ENCODE data around the gene PODXL2.

Gene PODXL2

DNA sequence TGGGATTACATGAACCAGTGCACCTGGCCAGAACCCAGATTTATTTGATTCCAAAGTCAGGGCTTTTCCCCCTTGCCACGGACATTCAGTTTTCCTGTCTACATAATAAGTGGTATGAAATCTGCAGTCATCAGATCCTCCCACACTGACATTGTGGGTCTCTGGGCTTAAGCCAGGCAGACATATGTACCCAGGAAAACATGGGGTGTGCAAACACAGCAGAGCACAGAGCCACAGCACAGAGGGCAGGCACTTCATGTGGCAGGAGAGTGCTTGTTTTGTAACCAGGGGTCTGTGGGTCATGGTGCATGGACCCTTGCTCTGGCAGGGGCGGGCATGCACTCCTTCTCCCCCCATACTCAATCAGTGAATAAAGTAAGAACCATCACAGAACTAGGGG is 37.7 kb downstream of the PODXL2 start:
- Mint-ChIP-seq H3K4me3 (no peak overlapping the region), H3K27me3 (peaks cover 11% of the 10 kb centered on the region), H3K9me3 (no peaks in the 10 kb centered on the region), H3K4me1 (peaks cover 3% of the 10 kb centered on the region), H3K27ac (no peak overlapping the region), H3K36me3 (no peaks in the 10 kb centered on the region)
- DNase-seq = no peak
- CTCF ChIA-PET = no interaction called here

DNA sequence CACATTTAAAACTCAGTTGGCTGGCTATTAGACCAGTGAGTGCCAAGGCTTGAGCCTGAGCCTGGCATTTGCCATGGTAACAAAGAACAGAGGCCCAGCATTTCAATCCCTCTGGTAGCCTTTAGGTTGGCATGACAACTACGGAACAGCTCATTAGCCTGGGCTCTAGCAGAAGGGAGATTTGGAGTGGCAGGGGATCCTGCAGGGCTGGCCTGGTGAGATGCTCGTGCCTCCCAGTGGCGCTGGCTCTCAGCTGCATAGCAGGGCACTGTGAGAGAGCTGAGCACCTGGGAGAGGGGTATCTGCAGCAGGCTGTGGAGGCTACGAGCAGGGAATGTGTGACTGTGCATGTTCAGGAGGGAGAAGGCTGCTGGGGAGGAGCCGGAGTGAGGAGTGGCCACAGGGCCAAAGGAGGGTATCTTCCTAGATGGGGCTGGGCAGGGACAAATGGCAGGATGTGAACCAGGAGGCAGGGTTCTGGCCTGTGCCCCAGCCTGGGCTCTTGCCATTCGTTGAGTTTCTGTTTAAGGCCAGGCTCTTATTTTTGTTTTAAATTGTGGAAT is 38.2 kb downstream of the PODXL2 start:
- Mint-ChIP-seq H3K27ac (no peak overlapping the region), H3K36me3 (peaks cover 2% of the 10 kb centered on the region), H3K4me1 (peaks cover 6% of the 10 kb centered on the region), H3K4me3 (no peak overlapping the region), H3K27me3 (peaks cover 11% of the 10 kb centered on the region), H3K9me3 (no peaks in the 10 kb centered on the region)
- no peak for DNase-seq
- CTCF ChIA-PET = no interaction called here

DNA sequence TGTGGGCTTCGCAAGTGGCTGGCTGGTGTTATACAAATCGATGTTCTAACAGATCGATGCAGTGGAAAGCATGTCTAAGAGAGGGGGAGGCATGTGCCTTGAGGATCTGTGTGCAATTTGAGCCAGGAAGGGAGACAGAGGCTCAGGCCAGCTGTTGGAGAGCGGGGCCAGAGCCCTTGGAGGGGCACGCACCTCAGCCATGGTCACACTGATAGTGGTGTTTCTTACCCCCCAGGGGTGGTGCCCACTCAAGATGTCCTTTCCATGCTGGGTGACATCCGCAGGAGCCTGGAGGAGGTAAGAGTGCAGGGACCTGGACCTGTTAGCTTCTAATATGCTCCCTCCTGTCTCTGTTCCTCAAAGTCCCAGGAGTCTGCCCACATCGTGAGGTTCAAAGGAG is 39.9 kb downstream of the PODXL2 start:
- CTCF ChIA-PET = no interaction called here
- Mint-ChIP-seq H3K9me3 (no peaks in the 10 kb centered on the region), H3K27me3 (peaks cover 11% of the 10 kb centered on the region), H3K4me1 (peaks cover 12% of the 10 kb centered on the region), H3K36me3 (peaks cover 2% of the 10 kb centered on the region), H3K27ac (no peak overlapping the region), H3K4me3 (no peak overlapping the region)
- DNase-seq = no peak

DNA sequence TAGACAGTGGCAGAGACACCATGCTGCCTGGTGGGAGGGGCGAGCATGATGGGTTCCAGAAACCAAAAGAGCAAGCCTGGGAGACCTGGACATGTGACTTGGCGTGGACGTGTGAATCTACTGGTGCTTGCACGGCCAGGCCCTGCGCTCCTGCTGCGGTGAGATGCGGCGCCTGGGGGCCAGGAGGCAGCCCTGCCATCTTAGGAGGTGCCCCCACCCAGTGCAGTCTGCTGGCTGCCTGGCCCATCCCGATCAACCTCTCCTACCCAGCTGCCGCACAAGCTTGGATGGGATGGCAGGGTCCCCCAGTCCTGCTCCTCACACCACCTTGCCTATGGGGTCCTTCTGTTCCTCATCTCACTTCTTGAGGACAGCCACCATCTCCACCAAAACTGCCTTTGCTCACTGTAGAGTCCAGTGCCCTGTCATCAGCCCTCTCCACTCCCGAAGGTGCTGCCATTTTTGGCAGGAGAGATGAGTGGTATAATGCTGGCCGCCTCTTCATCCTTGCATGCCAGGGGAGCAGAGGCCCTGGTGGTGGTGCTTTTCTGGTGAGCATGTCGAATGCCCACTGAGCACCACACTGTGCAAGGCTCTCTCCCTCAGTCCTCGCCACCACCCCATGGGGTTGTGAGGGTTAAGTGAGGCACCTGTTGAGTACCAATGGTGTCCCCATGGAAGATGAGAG is 40.7 kb downstream of the PODXL2 start:
- H3K27me3 Mint-ChIP-seq = peaks cover 11% of the 10 kb centered on the region
- no peaks in the 10 kb centered on the region for H3K9me3 Mint-ChIP-seq
- H3K4me3 Mint-ChIP-seq = no peak overlapping the region
- no peak overlapping the region for H3K27ac Mint-ChIP-seq
- CTCF ChIA-PET = no interaction called here
- peaks cover 2% of the 10 kb centered on the region for H3K36me3 Mint-ChIP-seq
- H3K4me1 Mint-ChIP-seq = peaks cover 20% of the 10 kb centered on the region
- no peak for DNase-seq

DNA sequence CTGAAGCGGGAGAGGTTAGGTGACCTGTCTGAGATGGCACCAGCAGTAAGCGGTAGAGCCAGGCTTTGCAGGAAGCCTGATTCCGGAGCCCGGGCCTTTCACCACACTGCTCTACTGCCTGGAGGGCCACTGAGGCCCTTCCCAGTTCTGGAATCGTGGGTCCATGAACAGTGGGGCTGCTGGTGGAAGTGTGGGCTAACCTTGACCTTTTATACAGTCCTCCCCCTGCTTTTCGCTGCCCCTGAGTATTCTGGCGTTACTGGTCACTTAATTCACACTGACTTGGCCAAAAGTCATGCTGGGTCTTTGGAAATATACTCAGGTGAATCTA is 41.2 kb downstream of the PODXL2 start:
- Mint-ChIP-seq H3K4me3 (peak overlapping the region; percentile 92), H3K9me3 (no peaks in the 10 kb centered on the region), H3K36me3 (peaks cover 2% of the 10 kb centered on the region), H3K4me1 (peaks cover 25% of the 10 kb centered on the region), H3K27me3 (peaks cover 10% of the 10 kb centered on the region), H3K27ac (no peak overlapping the region)
- no peak for DNase-seq
- CTCF ChIA-PET = no interaction called here

DNA sequence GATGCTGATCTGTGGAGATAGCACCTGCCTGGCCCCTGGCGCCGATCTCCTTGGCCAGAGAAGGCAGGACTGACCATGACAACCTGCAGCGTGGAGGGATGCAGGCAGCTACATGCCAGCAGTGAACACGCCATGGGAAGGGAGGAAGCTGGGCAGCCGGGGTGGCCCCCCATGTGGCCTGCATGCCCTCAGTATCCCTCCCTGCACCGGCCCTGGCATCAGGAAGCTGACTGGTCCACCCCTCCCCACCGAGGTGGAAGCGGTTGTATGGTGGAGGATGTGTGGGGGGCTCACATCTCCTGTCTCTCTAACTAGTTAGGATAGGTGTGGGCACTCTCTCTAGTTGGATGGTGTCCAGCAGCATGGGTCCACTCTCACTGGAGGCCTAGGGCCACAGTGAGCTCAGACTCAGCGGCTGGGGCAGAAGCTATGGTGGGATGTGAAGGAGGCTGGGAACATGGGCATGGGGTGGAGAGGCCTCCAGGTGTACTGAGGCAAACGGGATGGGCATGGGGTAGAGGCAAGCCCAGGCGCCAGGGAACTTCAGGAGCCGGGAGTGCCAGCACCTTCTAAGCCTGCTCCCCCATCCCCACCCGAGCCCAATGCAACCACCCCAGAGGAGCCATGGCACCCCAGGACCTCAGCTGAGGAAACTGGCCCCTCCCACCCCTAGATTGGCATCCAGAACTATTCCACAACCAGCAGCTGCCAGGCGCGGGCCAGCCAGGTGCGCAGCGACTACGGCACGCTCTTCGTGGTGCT is 42.0 kb downstream of the PODXL2 start:
- peaks cover 2% of the 10 kb centered on the region for H3K36me3 Mint-ChIP-seq
- CTCF ChIA-PET = no interaction called here

DNA sequence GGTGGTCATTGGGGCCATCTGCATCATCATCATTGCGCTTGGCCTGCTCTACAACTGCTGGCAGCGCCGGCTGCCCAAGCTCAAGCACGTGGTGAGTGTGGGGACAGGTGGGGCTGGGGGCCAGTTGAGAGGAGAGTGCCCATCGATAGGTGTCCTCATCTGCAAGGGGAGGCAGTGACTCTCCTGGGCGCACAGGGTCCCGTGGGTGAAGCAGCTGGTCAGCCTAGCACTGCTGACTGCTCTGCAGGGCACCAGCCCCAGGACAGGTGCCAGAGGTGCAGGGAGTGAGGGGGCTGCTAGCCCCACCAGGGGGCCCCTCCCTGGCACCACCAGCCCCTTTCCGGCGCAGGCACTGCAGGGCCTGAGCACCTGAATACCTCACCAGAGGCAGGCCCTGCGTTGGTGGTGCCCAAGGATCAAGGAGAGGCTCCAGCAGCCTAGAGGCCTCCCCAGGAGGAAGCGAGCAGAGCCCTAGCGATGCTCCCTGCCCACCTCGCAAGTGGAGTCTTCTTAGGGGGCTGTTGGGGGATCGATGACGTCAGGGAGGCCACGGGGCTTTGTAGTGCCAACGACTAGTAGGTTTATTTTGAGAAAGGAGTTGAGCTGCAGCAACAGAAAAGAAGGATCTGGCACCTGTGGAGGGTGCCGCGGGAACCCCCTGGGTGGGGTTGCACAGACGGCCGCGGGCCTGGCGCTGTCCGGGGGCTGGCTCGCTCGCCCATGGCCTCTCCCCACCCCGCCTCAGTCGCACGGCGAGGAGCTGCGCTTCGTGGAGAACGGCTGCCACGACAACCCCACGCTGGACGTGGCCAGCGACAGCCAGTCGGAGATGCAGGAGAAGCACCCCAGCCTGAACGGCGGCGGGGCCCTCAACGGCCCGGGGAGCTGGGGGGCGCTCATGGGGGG is 42.8 kb downstream of the PODXL2 start:
- Mint-ChIP-seq H3K9me3 (no peaks in the 10 kb centered on the region), H3K27me3 (peaks cover 7% of the 10 kb centered on the region), H3K4me1 (peaks cover 31% of the 10 kb centered on the region), H3K4me3 (peak overlapping the region; percentile 92), H3K27ac (peak overlapping the region; percentile 97), H3K36me3 (peaks cover 6% of the 10 kb centered on the region)
- DNase-seq = peak; percentile 57
- CTCF ChIA-PET = interaction anchor here (0.8 to 1.7 kb wide), 3 partner anchors 21 to 97 kb away, joined by 3 to 4 read pairs (median 3); no protein-coding TSS in a partner anchor

More for the DNA sequence above, 42.0 kb downstream of the PODXL2 start:
- Mint-ChIP-seq H3K27ac (peak overlapping the region; percentile 97), H3K27me3 (peaks cover 7% of the 10 kb centered on the region), H3K4me1 (peaks cover 28% of the 10 kb centered on the region), H3K9me3 (no peaks in the 10 kb centered on the region), H3K4me3 (peak overlapping the region; percentile 92)
- no peak for DNase-seq

DNA sequence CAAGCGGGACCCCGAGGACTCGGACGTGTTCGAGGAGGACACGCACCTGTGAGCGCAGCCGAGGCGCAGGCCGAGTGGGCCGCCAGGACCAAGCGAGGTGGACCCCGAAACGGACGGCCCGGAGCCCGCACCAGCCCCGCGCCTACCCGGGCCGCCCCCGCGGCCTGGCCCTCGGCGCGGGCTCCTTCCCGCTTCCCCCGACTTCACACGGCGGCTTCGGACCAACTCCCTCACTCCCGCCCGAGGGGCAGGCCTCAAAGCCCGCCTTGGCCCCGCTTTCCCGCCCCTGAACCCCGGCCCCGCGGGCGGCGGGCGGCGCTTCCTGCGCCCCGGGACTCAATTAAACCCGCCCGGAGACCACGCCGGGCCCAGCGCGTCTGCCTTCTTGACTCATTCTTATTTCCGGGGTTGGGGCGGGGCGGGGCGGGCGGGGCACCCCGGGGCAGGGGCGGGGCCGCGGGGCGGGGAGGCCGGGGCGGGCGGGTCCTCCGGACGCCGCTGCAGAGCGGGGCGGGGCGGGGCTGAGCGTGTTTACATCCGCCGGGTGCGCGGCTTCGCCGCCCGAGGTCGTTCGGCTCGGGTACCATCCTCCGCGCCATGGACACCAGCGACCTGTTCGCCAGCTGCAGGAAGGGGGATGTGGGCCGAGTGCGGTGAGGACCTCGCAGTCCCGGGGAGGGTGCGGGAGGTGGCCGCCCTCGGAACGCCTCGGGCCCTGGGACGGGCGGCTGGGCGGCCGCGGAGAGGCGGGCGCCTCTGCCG is 43.6 kb downstream of the PODXL2 start, which contains the start of gene ABTB1:
Gene ABTB1 (plus strand): TSS at position 524 of the 762 bp plus-strand sequence. CDS start 74 bp downstream, at position 598.
- Mint-ChIP-seq H3K4me1 (peaks cover 31% of the 10 kb centered on the region), H3K36me3 (peaks cover 6% of the 10 kb centered on the region), H3K27me3 (no peaks in the 10 kb centered on the region), H3K4me3 (peak within 1 kb of the TSS; percentile 92), H3K27ac (peak within 1 kb of the TSS; percentile 97), H3K9me3 (no peaks in the 10 kb centered on the region)
- CTCF ChIA-PET = interaction anchor here (0.8 to 1.7 kb wide), 3 partner anchors 22 to 98 kb away, joined by 3 to 4 read pairs (median 3); no protein-coding TSS in a partner anchor
- DNase-seq = peak; percentile 92

DNA sequence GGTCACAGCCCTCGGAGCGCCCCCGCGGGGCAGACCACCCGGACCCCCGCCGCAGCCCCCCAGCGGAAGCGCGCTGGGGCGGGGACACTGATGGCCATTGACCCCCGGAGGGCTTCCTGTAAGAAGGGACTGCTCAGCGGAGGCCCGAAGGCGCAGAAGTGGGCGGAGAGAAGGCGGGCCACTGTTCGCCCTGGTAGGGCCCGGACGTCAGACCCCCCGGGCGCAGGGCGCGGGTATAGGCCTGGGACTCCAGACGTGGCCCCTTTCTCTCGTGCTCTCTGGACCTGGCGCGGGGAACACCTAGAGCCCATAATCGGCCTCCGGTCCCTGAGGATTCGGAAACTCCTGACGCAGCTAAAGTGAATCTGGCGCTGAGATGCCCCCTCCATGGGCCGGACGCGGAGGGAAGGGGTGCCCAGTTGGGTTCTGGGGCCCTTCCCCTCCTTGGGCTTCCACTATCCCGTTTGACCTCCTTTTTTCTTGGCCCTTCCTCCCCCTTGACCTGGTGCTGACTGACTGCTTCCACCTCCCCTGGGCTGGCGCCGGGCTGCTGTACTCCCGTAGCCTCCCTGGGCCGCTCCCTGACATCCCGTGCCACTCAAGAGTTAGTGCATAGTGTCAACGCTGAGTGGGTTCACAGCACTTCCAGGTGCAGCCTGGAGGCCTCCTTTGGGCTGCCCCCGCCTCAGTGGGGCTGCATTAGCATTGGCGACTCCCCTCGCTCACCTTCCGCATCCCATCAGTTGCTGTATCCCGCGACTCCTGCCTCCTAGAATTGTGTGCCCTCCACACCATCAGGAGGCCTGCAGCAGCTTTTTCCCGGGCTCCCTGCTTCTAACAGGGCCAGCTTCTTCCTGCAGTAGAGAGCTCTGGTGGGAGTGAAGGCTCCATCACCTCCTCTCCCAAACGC is 44.5 kb downstream of the PODXL2 start:
- DNase-seq = peak; percentile 80
- peak overlapping the region; percentile 89 for H3K27ac Mint-ChIP-seq
- peaks cover 6% of the 10 kb centered on the region for H3K36me3 Mint-ChIP-seq
- CTCF ChIA-PET = interaction anchor here (1.7 kb wide), 1 partner anchor 21 kb away, joined by 4 read pairs; no protein-coding TSS in a partner anchor
- H3K4me1 Mint-ChIP-seq = peaks cover 31% of the 10 kb centered on the region
- H3K27me3 Mint-ChIP-seq = no peaks in the 10 kb centered on the region
- H3K9me3 Mint-ChIP-seq = no peaks in the 10 kb centered on the region
- peak overlapping the region; percentile 86 for H3K4me3 Mint-ChIP-seq

DNA sequence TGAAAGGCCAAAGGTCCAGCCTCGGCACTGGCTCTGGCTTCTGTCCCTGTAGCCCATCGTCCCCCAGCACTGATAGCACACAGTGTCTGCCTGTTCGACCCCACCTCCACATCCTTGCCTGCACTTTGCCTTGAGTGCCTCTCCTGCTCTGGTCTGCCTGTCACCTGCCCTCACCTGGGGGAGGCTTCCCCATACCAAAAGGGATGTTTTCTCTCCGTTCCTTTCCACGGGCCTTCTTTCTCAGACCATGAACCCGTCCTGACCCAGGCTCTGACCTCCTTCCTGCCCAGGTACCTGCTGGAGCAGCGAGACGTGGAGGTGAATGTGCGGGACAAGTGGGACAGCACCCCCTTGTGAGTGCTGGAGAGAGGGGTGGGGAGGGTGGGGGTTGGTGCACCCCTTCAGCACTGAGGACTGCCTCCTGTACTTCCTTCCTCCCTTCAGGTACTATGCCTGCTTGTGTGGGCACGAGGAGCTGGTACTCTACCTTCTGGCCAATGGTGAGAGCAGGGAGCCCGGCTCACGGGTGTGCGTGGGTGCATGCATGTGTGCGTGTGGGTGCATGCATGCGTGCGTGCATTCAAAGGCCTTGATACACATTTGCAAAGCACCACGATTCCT is 45.2 kb downstream of the PODXL2 start:
- peaks cover 8% of the 10 kb centered on the region for H3K36me3 Mint-ChIP-seq
- H3K4me1 Mint-ChIP-seq = peaks cover 31% of the 10 kb centered on the region
- H3K27ac Mint-ChIP-seq = peak overlapping the region; percentile 89
- H3K9me3 Mint-ChIP-seq = no peaks in the 10 kb centered on the region
- no peak for DNase-seq
- no peaks in the 10 kb centered on the region for H3K27me3 Mint-ChIP-seq
- H3K4me3 Mint-ChIP-seq = peak overlapping the region; percentile 86
- CTCF ChIA-PET = no interaction called here

DNA sequence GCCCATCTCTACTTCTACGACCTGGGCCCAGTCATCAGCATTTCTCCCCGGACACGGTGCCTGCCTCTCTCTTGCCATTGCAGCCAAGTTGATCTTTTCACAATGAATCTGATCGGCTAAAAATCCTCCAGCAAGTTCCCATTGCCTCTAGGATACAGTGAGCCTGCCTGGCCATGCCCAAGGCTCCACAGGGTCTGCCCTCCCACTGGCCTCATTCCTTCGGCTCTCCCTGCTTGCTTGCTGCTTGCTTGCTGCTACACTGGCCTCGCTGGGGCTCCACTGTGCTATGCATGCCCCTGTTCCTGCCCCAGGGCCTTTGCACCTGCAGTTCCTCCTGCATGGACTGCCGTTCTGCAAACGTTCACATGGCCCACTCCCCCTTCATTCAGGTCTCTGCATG is 45.8 kb downstream of the PODXL2 start:
- Mint-ChIP-seq H3K9me3 (no peaks in the 10 kb centered on the region), H3K27me3 (no peaks in the 10 kb centered on the region), H3K4me1 (peaks cover 31% of the 10 kb centered on the region), H3K4me3 (peak overlapping the region; percentile 86), H3K27ac (peak overlapping the region; percentile 64), H3K36me3 (peaks cover 8% of the 10 kb centered on the region)
- no peak for DNase-seq
- CTCF ChIA-PET = no interaction called here

DNA sequence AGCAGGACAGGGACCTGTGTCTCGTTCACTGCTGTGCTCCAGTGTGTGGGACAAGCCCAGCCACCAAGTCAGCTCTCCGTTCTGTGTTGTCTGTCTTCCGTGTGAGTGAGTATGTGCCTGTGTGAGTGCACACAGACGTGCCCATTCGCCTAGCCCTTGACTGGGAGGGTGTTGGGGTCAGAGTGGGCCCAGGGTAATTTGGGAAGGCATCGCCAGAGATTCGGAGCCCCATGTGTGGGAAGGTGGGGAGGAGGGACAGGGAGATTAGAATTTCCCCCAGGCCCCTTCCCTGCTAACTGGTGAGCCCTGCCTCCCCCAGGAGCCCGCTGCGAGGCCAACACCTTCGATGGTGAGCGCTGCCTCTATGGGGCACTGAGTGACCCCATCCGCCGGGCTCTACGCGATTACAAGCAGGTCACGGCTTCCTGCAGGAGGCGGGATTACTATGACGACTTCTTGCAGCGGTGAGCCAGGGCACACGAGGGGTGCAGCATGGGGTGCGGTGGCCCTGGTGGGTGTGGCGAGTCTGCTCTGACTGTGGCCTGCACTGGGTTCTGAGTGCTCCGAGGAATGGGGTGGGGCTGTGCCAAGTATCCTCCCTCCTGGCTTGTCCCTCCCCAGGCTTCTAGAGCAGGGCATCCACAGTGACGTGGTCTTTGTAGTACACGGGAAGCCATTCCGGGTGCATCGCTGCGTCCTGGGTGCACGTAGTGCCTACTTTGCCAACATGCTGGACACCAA is 46.8 kb downstream of the PODXL2 start:
- no peak overlapping the region for H3K27ac Mint-ChIP-seq
- CTCF ChIA-PET = no interaction called here
- H3K4me3 Mint-ChIP-seq = no peak overlapping the region
- no peaks in the 10 kb centered on the region for H3K27me3 Mint-ChIP-seq
- no peak for DNase-seq
- H3K9me3 Mint-ChIP-seq = no peaks in the 10 kb centered on the region
- peaks cover 31% of the 10 kb centered on the region for H3K4me1 Mint-ChIP-seq
- H3K36me3 Mint-ChIP-seq = peaks cover 8% of the 10 kb centered on the region

Data from activated naive CD4-positive, alpha-beta T cell treated with anti-CD3 and anti-CD28 coated beads, Interleukin-2, amount 10 ng/mL, durations not matched to agents 7 days and 5 days (primary cell).